GM18861 (cell line): ENCODE results near the gene MAML2.

Experiments
- ATAC-seq: cut with Tn5 transposase; IDR thresholded peaks from one replicate; pipeline ENCODE4 v1.9.1; 2021; ENCODE audit not compliant: unreplicated experiment

Gene MAML2

GRCh38 chr11:96052921-96053651, 289.9 kb downstream of the MAML2 start:
- ATAC-seq, result peak; percentile 33

GRCh38 chr11:96051820-96052219, 291.2 kb downstream of the MAML2 start:
- peak; percentile 91 for ATAC-seq

- ATAC-seq, result no peak
Observed at GRCh38 chr11:96050435-96051182, 292.4 kb downstream of the MAML2 start.

GRCh38 chr11:96049426-96049825, 293.6 kb downstream of the MAML2 start:
- no peak for ATAC-seq

GRCh38 chr11:96045622-96046456, 297.2 kb downstream of the MAML2 start:
- ATAC-seq, result no peak

- no peak for ATAC-seq
Observed at GRCh38 chr11:96044747-96045146, 298.2 kb downstream of the MAML2 start.

GRCh38 chr11:96044311-96044710, 298.7 kb downstream of the MAML2 start:
- no peak for ATAC-seq

- ATAC-seq, result no peak
Observed at GRCh38 chr11:96043291-96043690, 299.7 kb downstream of the MAML2 start.

- ATAC-seq, result no peak
Observed at GRCh38 chr11:96038046-96038445, 304.9 kb downstream of the MAML2 start.

GRCh38 chr11:96037405-96037949, 305.5 kb downstream of the MAML2 start:
- ATAC-seq, result no peak

- no peak for ATAC-seq
Observed at GRCh38 chr11:96036863-96037262, 306.1 kb downstream of the MAML2 start.

- ATAC-seq, result no peak
Observed at GRCh38 chr11:96035740-96036078, 307.3 kb downstream of the MAML2 start.

- no peak for ATAC-seq
Observed at GRCh38 chr11:96035031-96035739, 307.8 kb downstream of the MAML2 start.

GRCh38 chr11:96033599-96033998, 309.4 kb downstream of the MAML2 start:
- no peak for ATAC-seq

GRCh38 chr11:96033095-96033494, 309.9 kb downstream of the MAML2 start:
- ATAC-seq, result no peak

- no peak for ATAC-seq
Observed at GRCh38 chr11:96028746-96029145, 314.2 kb downstream of the MAML2 start.

GRCh38 chr11:96027021-96027420, 316.0 kb downstream of the MAML2 start:
- no peak for ATAC-seq

GRCh38 chr11:96026310-96026709, 316.7 kb downstream of the MAML2 start:
- no peak for ATAC-seq

GRCh38 chr11:96024666-96025065, 318.3 kb downstream of the MAML2 start:
- no peak for ATAC-seq

- ATAC-seq, result no peak
Observed at GRCh38 chr11:96023275-96023674, 319.7 kb downstream of the MAML2 start.
